Measurements from ENCODE around the gene UFD1.

UFD1 gene

GRCh38 chr22:19525116-19525660, 46.2 kb upstream of the UFD1 start:
- H3K4me3 ChIP-seq: peak overlapping the region; percentile 61
- no peak for TF ChIP-seq CTCF (IDR thresholded peaks at IDR 0.05)
- no peak for DNase-seq (ENCODE audit: low spot score)
- H3K27ac ChIP-seq: peak overlapping the region in 1 of 2 donors; percentile 53

DNA sequence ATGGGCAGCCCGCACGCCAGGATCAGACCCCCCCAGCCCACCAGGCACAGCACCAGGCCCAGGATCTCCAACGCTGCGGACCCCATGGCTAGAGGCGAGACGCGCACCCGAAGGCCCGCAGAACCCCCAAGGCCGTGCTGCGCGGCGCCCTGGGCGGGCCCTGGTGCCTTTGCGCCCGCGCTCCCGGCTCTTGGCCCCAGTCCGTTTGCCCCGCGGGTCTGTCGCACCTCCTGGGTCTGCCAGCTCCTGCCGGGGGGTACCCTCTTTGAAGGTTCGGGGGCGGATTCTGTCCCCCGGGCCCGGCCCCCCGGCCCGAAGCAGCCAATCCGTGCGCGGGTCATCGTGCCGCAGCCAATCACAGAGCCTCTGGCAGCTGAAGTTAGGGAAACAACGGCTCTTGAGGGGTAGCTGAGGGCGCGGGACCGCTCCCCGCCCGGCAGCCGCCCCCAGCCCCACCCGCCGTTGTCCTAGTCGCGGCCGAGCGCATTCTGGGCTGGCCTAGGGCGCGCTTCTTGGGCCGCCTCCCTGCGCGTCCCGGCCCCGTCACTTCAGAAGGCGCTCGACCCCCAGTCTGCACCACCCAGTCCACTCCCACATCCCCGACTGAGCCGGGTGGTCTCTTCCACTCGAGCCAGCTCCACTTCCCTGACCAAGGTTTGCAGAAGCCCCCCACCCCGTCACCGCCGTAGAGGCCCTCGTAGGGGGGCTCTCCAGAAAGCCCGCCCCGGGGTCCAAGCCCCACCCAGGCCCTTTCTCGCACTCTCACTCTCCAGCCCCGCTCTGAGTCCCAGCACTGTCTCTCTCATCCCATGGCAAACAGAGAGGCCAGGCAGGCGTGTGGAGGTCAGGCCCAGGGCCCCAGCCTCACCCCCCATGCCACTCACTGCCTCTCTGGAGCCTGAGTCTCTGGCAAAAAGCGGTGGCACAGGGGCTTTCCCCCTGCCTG, 45.5 kb upstream of the UFD1 start, which contains the start of gene CLDN5:
Gene CLDN5, minus strand, starts transcription at position 241 of the 946 bp plus-strand sequence. Its CDS starts 155 bp downstream, at position 86.
- DNase-seq (ENCODE audit: low spot score): no peak
- TF ChIP-seq CTCF (IDR thresholded peaks at IDR 0.05): no peak
- H3K27ac ChIP-seq: peak within 1 kb of the TSS in 1 of 2 donors; percentile 53
- H3K4me3 ChIP-seq: peak within 1 kb of the TSS; percentile 61

DNA sequence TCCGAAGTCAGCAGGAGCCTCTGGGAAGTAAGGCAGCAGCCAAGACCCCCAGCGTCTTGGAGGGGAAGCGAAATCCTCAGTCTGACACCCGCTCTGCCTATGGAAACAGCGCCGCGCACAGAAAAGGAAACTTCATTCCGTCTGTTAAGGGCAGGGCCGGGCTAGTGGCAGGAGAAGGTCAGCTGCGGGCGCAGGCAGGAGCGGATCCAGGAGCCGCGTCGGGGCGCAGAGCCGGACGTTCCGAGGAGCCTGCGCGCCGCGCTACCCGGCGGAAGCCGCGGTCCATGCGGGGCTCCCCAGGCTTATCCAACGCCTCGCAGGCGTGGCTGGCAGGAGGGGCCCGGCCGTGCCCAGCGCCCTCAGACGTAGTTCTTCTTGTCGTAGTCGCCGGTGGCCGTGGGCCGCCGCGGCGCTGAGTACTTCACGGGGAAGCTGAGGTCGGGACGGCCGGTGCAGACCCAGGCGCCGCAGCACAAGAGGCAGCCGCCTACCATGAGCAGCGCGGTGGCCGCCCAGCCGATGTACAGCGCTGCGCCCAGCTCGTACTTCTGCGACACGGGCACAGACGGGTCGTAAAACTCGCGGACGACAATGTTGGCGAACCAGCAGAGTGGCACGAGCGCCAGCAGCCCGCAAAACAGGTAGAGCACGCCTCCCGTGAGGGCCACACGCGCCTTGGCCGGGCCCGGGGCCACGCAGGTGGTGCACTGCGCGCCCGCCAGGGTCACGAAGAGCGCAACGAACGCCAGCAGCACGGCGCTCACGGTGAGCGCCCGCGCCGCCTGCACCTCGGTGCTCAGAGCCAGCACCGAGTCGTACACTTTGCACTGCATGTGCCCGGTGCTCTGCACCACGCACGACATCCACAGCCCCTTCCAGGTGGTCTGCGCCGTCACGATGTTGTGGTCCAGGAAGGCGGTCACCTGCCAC, 44.5 kb upstream of the UFD1 start:
- H3K27ac ChIP-seq: peak overlapping the region in 1 of 2 donors; percentile 5
- no peak for TF ChIP-seq CTCF (IDR thresholded peaks at IDR 0.05)
- no peak for DNase-seq (ENCODE audit: low spot score)
- H3K4me3 ChIP-seq: peak overlapping the region; percentile 61

- Histone ChIP-seq H3K4me3 (peak overlapping the region; percentile 61), H3K27ac (peak overlapping the region in 1 of 2 donors; percentile 38)
- TF ChIP-seq CTCF (IDR thresholded peaks at IDR 0.05): no peak
- DNase-seq (ENCODE audit: low spot score): no peak
Observed at GRCh38 chr22:19522881-19523239, 43.9 kb upstream of the UFD1 start.

- TF ChIP-seq CTCF (IDR thresholded peaks at IDR 0.05): no peak
- Histone ChIP-seq H3K27ac (peak overlapping the region in 1 of 2 donors; percentile 38), H3K4me3 (peak overlapping the region; percentile 61)
- DNase-seq (ENCODE audit: low spot score): no peak
Observed at GRCh38 chr22:19522190-19522880, 43.3 kb upstream of the UFD1 start.

DNA sequence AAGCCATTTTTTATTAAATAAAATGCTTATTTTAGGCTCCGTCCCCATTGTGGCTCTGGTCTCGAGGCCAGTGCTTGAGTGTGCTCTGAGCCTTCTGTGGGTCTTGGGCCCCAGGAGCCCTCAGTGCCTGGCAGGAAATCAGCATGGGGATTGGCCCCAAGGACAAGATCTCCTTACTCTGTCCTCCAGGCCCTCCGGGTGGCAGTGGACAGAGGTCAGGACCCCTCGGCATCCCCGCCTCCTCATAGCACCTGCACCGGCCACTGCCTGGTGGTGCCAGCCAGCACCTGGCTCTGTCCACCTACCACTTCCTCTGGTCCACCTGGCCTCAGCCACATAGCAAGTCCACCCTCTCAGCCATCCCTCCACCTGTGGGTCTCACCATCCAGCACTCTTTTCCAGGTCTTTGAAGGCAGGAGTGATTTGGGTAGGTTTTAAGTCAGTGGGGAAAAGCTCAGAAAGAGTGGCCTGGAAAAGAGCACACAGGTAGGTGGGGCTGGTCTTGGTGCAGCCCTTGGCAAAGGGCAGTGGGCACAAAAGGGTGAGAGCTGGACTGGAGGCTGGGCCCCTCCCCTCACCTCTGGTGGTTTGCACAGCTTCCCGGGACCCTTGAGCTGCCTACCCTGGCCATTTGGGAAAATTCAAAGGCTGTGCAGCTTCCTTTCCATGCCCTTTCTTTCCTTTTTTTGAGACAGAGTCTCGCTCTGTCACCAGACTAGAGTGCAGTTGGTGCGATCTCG, 41.7 kb upstream of the UFD1 start:
- Histone ChIP-seq H3K4me3 (no peak overlapping the region), H3K27ac (no peak overlapping the region)
- no peak for TF ChIP-seq CTCF (IDR thresholded peaks at IDR 0.05)
- no peak for DNase-seq (ENCODE audit: low spot score)
